Suprapubic skin (tissue), 4 donors: Measurements from ENCODE around the gene ATOH8. TPM values are rescaled to one million over a fixed set of nuclear protein-coding genes. Genes with fewer than 3 reads are reported as not detected.

ENCODE experiments used
- DNase-seq, 2 donors: peaks; one replicate each; pipeline ENCODE4 v3.0.0-alpha.2; 2019; ENCODE audit warnings: low spot score in 2 of 2
- H3K27ac ChIP-seq: fragments of 200-600 bp; sonication (generic); one replicate; pipeline ENCODE4 v1.5.1; 2019
- H3K27me3 ChIP-seq: fragments of 200-600 bp; sonication (generic); one replicate; pipeline ENCODE4 v1.5.1; 2019
- H3K36me3 ChIP-seq: fragments of 200-600 bp; sonication (generic); one replicate; pipeline ENCODE4 v1.5.1; 2019
- H3K4me1 ChIP-seq: fragments of 200-600 bp; sonication (generic); one replicate; pipeline ENCODE4 v1.5.1; 2019
- H3K4me3 ChIP-seq: fragments of 200-600 bp; sonication (generic); one replicate; pipeline ENCODE4 v1.5.1; 2019; ENCODE audit warnings: mild to moderate bottlenecking
- H3K9me3 ChIP-seq: fragments of 200-600 bp; sonication (generic); one replicate; pipeline ENCODE4 v1.5.1; 2019
- CTCF ChIP-seq, 2 donors: fragments of 200-600 bp in 1 of 2; fragments of 450-650 bp in 1 of 2; sonication (generic) in 1 of 2; IDR thresholded peaks; one replicate each; pipeline ENCODE4 v1.5.1; 2016 to 2019; ENCODE audit warnings: antibody characterized with exemption in 2 of 2, mild to moderate bottlenecking in 1 of 2, moderate library complexity in 1 of 2
- EP300 ChIP-seq: sonication (generic); formaldehyde crosslinking; IDR thresholded peaks from one replicate; pipeline ENCODE4 v1.6.1; 2017; ENCODE audit warnings: antibody characterized with exemption
- POLR2A ChIP-seq, 2 donors: fragments of 450-650 bp; IDR thresholded peaks; one replicate each; pipeline ENCODE4 v1.6.1; 2017; ENCODE audit warnings: antibody characterized with exemption in 2 of 2, mild to moderate bottlenecking in 2 of 2, moderate library complexity in 2 of 2
- POLR2AphosphoS5 ChIP-seq, 3 donors: sonication (generic); formaldehyde crosslinking; IDR thresholded peaks; one replicate each; pipeline ENCODE4 v1.6.1; 2017; ENCODE audit warnings: antibody characterized with exemption in 3 of 3
- WGBS: methylation state at CpG from one replicate; pipeline ENCODE4 v1.1.5; 2018; 5-methylcytosine and 5-hydroxymethylcytosine counted together
- total RNA-seq, 4 donors: library from RNA; depleted of rRNA; stranded (reverse); fragments of >200 nt; gene quantifications; one replicate each; pipeline ENCODE4 v1.1.0, GENCODE V29; 2016

The ATOH8 gene
- total RNA-seq, 4 donors from 2014 or later: 9.7 to 30.3 (median 27.3) TPM

DNA sequence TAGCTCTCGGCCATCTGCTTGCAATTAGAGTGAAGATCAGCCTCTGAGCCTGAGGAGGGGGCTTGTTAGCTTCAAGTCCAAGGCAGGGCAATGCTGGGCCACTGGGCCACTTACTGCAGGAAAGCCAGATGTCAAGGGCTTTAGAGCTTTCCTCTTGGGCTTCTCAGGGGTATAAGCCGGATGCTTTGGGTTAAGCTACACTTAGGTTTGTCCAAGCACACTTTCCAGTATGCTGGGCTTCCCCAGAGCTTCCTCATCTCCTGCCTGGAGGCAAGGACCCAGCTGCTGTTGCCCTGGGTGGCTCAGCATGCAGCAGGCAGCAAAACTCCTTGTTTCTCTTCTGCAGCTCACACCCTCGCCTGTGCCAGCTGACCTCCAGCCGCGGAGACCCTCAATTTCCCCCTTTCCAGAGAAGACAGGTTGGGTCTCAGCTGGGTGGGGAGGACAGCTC is 29.0 kb upstream of the ATOH8 start:
- Histone ChIP-seq H3K27me3 (no peaks in the 10 kb centered on the region), H3K36me3 (no peaks in the 10 kb centered on the region), H3K27ac (no peak overlapping the region), H3K9me3 (no peaks in the 10 kb centered on the region), H3K4me3 (no peak overlapping the region), H3K4me1 (peaks cover 16% of the 10 kb centered on the region)
- DNase-seq: peak in 1 of 2 donors; percentile 42
- WGBS: 89% methylated on average over 3 of the region's 5 CpGs
- TF ChIP-seq EP300: no peak
- no peak for TF ChIP-seq CTCF (IDR thresholded peaks at IDR 0.05)
- TF ChIP-seq POLR2AphosphoS5 (IDR thresholded peaks at IDR 0.05): no peak
- TF ChIP-seq POLR2A (IDR thresholded peaks at IDR 0.05): no peak

DNA sequence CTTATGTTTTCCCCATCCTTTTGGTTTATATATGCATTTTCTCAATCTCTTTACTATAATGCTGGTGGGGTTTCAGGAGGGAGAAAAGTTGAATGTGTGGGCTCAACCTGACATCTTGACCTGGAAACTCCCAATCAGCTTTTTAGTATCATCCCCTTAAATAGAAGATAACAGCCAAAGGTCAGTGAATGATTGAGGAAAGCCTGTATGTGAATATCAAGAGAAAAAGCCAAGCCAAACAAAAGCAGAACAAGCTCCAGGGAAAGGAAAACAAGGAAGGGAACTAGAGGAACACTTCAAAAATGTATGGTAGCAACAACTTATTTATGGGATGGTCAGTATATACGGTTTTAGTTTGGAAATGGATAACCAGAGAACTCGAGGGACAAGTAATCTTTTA is 28.3 kb upstream of the ATOH8 start:
- no peak overlapping the region for H3K4me3 ChIP-seq
- DNase-seq: no peak
- TF ChIP-seq POLR2A (IDR thresholded peaks at IDR 0.05) (no peak), CTCF (IDR thresholded peaks at IDR 0.05) (no peak), EP300 (no peak), POLR2AphosphoS5 (IDR thresholded peaks at IDR 0.05) (no peak)
- H3K9me3 ChIP-seq: no peaks in the 10 kb centered on the region
- H3K36me3 ChIP-seq: no peaks in the 10 kb centered on the region
- no peaks in the 10 kb centered on the region for H3K27me3 ChIP-seq
- H3K27ac ChIP-seq: no peak overlapping the region
- H3K4me1 ChIP-seq: peaks cover 16% of the 10 kb centered on the region
- 72% methylated on average over 2 of the region's 2 CpGs for WGBS

DNA sequence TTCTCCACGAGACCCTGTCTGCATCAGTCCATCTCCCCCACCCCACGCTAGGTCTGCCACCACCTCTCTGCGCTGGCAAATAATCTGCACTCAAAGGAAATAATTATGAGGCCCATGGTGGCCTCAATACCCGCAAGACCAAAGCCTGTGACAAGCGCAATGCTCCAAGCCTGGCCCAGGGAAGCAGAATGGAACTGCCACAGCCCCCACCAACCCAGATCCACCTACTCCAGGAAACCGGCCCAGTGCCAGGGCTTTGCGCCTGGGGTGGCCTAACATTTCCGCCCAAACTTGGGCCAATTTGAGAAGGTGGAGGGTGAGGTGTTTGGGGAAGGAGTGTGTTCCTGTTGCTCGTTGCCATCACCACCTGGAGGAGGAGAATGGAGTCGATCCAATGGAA is 26.0 kb upstream of the ATOH8 start:
- Histone ChIP-seq H3K27ac (no peak overlapping the region), H3K9me3 (no peaks in the 10 kb centered on the region), H3K27me3 (no peaks in the 10 kb centered on the region), H3K4me1 (peaks cover 21% of the 10 kb centered on the region), H3K36me3 (no peaks in the 10 kb centered on the region), H3K4me3 (no peak overlapping the region)
- TF ChIP-seq EP300 (no peak), POLR2A (IDR thresholded peaks at IDR 0.05) (no peak), CTCF (IDR thresholded peaks at IDR 0.05) (no peak), POLR2AphosphoS5 (IDR thresholded peaks at IDR 0.05) (no peak)
- peak; percentile 69 to 70 for DNase-seq
- 61% methylated on average over 10 of the region's 10 CpGs for WGBS

DNA sequence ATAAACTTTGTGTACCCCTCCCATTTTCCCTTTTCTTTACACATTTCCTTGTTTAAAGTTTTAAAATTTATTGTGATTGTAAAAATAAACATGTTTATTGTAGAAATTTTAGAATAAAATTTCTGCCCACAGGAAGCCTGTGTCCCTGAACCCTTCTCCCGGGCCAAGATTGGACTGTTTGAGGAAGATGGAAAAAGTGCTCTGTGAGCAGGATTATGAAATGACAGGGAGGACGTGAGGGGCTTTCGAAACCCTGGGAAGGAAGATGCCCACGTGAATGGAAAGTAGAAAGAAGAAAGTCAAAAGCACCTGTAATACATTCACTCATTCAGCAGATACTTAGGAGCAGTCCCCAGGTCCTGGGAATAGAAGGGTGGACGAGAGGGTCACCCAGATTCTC is 25.4 kb upstream of the ATOH8 start:
- Histone ChIP-seq H3K9me3 (no peaks in the 10 kb centered on the region), H3K27ac (no peak overlapping the region), H3K27me3 (no peaks in the 10 kb centered on the region), H3K4me3 (no peak overlapping the region), H3K4me1 (peaks cover 21% of the 10 kb centered on the region), H3K36me3 (no peaks in the 10 kb centered on the region)
- no peak for TF ChIP-seq CTCF (IDR thresholded peaks at IDR 0.05)
- TF ChIP-seq POLR2AphosphoS5 (IDR thresholded peaks at IDR 0.05): no peak
- TF ChIP-seq EP300: no peak
- TF ChIP-seq POLR2A (IDR thresholded peaks at IDR 0.05): no peak
- DNase-seq: peak; percentile 31 to 38
- 61% methylated on average over 5 of the region's 5 CpGs for WGBS

DNA sequence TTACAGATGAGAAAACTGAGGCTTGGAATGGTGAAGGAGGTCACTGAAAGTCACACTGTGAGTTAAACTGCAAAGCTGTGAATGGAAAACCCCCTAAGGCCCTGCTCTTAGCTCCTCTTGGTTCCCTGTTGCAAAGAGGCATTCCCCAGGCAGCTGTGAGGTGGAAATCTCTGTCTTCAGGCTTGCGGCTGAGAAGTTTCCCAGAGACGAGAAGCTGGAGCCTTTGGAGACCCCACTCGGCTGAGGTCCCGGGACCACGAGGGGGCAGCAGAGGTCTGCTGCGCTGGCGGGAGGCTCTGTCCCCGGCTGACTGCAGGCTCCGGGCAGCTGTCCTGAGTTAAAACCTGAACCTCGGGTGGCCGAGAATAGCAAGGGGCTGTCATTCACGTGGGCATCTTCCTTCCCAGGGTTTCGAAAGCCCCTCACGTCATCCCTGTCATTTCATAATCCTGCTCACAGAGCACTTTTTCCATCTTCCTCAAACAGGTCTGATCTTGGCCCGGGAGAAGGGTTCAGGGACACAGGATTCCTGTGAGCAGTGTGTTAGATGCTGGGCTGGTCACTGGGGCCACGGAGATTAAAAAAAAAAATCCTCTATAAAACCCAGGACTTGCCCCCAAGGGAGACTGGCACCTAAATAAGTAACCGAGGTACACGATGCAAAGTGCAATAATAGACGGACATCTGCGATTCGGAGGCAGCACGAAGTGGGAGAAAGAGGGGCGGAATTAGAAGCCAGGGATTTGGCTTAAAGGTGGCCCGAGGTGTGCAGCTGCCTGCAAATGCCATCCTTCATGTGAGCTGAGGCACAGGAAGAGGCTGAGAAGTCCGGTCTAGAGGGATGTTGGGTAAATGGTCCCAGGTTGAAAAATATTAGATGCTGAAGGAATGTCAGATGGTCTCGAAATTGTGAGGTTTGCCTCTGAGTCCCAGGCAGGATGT is 24.6 kb upstream of the ATOH8 start:
- Histone ChIP-seq H3K9me3 (no peaks in the 10 kb centered on the region), H3K27me3 (no peaks in the 10 kb centered on the region), H3K27ac (no peak overlapping the region), H3K4me3 (no peak overlapping the region), H3K36me3 (no peaks in the 10 kb centered on the region), H3K4me1 (peaks cover 21% of the 10 kb centered on the region)
- 37% methylated on average over 26 of the region's 26 CpGs for WGBS
- no peak for TF ChIP-seq EP300
- no peak for TF ChIP-seq POLR2A (IDR thresholded peaks at IDR 0.05)
- peak; percentile 83 to 93 for TF ChIP-seq CTCF (IDR thresholded peaks at IDR 0.05)
- peak in 2 of 3 donors; percentile 23 to 80 for TF ChIP-seq POLR2AphosphoS5 (IDR thresholded peaks at IDR 0.05)
- peak; percentile 94 for DNase-seq
